ENCODE results near the gene AGL. TPM values are rescaled to one million over a fixed set of nuclear protein-coding genes. Genes with fewer than 3 reads are reported as not detected.

AGL gene
- total RNA-seq, 3 donors from 2014 or later, result 18.4 to 31.6 (median 26.6) TPM

DNA sequence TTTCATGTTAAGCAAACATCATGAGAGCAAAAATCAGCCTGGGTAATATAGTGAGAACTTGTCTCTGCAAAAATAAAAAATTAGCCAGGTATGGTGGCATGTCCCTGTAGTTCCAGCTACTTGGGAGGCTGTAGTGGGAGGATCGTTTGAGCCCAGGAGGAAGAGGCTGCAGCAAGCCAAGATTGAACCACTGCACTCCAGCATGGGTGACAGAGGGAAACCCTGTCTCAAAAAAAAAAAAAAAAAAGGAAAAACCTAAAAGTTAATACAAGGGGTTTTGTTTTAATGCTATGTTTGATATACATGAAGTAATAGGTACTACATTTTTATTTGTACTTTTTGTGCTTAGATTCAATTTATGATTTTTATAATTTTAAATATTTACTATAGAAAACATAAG, 92.6 kb downstream of the AGL start:
- TF ChIP-seq, protein P1, sequence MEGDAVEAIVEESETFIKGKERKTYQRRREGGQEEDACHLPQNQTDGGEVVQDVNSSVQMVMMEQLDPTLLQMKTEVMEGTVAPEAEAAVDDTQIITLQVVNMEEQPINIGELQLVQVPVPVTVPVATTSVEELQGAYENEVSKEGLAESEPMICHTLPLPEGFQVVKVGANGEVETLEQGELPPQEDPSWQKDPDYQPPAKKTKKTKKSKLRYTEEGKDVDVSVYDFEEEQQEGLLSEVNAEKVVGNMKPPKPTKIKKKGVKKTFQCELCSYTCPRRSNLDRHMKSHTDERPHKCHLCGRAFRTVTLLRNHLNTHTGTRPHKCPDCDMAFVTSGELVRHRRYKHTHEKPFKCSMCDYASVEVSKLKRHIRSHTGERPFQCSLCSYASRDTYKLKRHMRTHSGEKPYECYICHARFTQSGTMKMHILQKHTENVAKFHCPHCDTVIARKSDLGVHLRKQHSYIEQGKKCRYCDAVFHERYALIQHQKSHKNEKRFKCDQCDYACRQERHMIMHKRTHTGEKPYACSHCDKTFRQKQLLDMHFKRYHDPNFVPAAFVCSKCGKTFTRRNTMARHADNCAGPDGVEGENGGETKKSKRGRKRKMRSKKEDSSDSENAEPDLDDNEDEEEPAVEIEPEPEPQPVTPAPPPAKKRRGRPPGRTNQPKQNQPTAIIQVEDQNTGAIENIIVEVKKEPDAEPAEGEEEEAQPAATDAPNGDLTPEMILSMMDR (IDR thresholded peaks at IDR 0.05), result no peak
- Histone ChIP-seq H3K9me3 (no peaks in the 10 kb centered on the region), H3K36me3 (no peaks in the 10 kb centered on the region), H3K27me3 (no peaks in the 10 kb centered on the region), H3K27ac (no peak overlapping the region), H3K4me1 (no peaks in the 10 kb centered on the region), H3K4me3 (no peak overlapping the region)
- no peak for DNase-seq (ENCODE audit: low spot score in 2 of 2)
- intact Hi-C loops (cut with DNase I; ENCODE audit: low total_unique reads), result no loop called here

DNA sequence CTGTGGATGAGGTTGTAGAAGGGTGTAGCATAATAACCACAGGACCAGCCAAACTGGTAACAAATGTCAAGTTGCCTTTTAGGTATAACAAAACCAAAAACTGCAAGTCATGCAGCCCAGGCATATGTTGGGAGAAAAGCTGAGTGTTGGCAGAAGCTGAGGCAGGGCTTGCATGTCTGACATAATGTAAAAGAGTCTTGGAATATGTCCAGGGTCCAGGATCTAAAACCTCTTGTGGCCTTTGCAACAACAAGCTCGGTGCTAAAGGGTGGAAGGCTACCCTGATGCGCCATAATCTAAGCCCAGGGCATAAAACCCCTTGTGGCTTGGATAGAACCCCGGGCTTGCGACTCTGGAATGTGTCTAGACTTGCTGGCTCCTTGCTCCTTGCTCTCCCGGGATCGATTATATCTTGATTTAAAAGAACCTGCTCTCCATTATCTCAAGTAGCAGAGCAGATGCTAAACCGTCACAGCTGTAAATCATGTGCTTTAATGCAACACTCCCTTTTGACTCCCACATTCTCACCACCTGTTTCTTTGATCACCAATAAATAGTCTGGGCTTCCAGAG, 93.1 kb downstream of the AGL start:
- H3K4me1 ChIP-seq, result no peaks in the 10 kb centered on the region
- intact Hi-C loops (cut with DNase I; ENCODE audit: low total_unique reads), result no loop called here
- no peak for DNase-seq (ENCODE audit: low spot score in 2 of 2)
- H3K4me3 ChIP-seq, result no peak overlapping the region
- H3K9me3 ChIP-seq, result no peaks in the 10 kb centered on the region
- H3K27ac ChIP-seq, result peak overlapping the region in 1 of 2 donors; percentile 20
- H3K36me3 ChIP-seq, result no peaks in the 10 kb centered on the region
- TF ChIP-seq, protein P1 (IDR thresholded peaks at IDR 0.05), result no peak
- TF ChIP-seq POLR2AphosphoS5 (IDR thresholded peaks at IDR 0.05), result no peak
- no peak for TF ChIP-seq POLR2A (IDR thresholded peaks at IDR 0.05)
- no peaks in the 10 kb centered on the region for H3K27me3 ChIP-seq

DNA sequence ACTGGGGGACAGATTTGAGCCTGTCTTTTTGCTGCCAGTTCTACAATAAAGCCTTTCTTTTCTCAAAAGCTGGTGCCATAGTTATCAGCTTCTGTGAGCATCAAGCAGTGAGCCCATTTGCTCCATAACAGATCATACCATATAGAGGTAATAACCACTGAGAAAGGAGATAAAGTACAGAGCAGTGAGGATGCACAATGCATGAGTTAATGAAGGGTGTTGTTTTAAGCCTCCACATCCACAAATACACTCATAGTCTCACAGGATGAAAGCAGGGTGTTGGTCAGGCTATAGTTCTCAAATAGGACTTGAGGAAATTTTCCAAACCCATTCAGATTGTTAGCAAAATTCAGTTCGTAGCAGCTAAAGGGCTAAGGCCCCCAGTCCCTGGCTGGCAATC, 94.0 kb downstream of the AGL start:
- Histone ChIP-seq H3K4me3 (no peak overlapping the region), H3K9me3 (no peaks in the 10 kb centered on the region), H3K4me1 (no peaks in the 10 kb centered on the region), H3K27ac (no peak overlapping the region), H3K36me3 (no peaks in the 10 kb centered on the region), H3K27me3 (no peaks in the 10 kb centered on the region)
- intact Hi-C loops (cut with DNase I; ENCODE audit: low total_unique reads), result no loop called here
- DNase-seq (ENCODE audit: low spot score in 2 of 2), result no peak
- TF ChIP-seq POLR2A (IDR thresholded peaks at IDR 0.05), result no peak
- TF ChIP-seq POLR2AphosphoS5 (IDR thresholded peaks at IDR 0.05), result no peak
- TF ChIP-seq, protein P1 (IDR thresholded peaks at IDR 0.05), result no peak

DNA sequence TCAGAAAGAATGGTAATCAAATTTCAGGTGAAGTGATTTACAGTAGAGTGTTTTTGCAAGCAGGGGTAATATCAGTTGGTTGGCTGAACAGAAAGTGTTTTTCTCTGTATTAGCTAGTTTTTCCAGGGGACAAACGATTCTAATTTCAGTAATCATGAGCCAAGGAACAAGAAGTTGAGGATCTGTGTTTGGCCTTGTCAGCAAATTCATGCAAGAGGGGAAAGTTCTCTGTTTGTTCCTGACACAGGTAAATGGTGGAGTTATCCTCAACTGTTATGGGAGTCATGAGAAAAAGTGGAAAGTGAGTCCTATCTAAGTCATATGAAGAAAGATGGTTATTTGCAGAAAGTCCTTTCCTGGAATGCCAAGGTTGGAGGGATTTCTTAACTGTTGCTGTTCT, 95.0 kb downstream of the AGL start:
- Histone ChIP-seq H3K4me1 (no peaks in the 10 kb centered on the region), H3K27me3 (no peaks in the 10 kb centered on the region), H3K4me3 (no peak overlapping the region), H3K9me3 (no peaks in the 10 kb centered on the region), H3K27ac (no peak overlapping the region), H3K36me3 (no peaks in the 10 kb centered on the region)
- intact Hi-C loops (cut with DNase I; ENCODE audit: low total_unique reads), result no loop called here
- no peak for DNase-seq (ENCODE audit: low spot score in 2 of 2)
- TF ChIP-seq, protein P1 (IDR thresholded peaks at IDR 0.05), result no peak
- TF ChIP-seq POLR2A (IDR thresholded peaks at IDR 0.05) (no peak), POLR2AphosphoS5 (IDR thresholded peaks at IDR 0.05) (no peak)

DNA sequence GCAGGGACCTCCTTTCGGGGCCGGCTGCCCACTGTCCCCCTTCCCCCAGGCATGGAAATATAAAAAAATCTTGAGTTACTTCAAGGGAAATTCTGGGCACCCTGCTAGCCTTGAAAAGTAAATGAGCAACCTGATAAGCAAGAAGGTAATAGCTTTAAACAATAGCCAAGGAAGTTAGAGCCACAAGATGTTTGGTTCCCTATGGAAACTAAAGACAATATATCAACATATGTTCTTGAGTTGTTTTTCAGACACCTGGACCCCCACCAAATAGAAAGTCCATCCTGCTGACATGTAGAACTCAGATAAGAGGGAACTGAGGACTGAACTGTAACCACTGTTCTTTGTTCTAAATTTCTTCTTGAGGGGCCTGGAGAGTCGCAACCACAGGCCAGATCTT, 100.3 kb downstream of the AGL start:
- TF ChIP-seq, protein P1 (IDR thresholded peaks at IDR 0.05), result no peak
- no peak for TF ChIP-seq POLR2A (IDR thresholded peaks at IDR 0.05)
- no peak for TF ChIP-seq POLR2AphosphoS5 (IDR thresholded peaks at IDR 0.05)
- intact Hi-C loops (cut with DNase I; ENCODE audit: low total_unique reads), result no loop called here
- Histone ChIP-seq H3K27me3 (no peaks in the 10 kb centered on the region), H3K4me1 (no peaks in the 10 kb centered on the region), H3K36me3 (no peaks in the 10 kb centered on the region), H3K27ac (no peak overlapping the region), H3K4me3 (no peak overlapping the region), H3K9me3 (peaks cover 0 to 5% of the 10 kb centered on the region in 2 donors)
- DNase-seq (ENCODE audit: low spot score in 2 of 2), result no peak
